K562 (cell line): ENCODE data around the gene HEG1.

Experiments
- ATF7 ChIP-seq: fragments of 450-650 bp; IDR thresholded peaks from 2 replicates; pipeline ENCODE4 v1.7.1; 2014; ENCODE audit warnings: mild to moderate bottlenecking, moderate library complexity
- RAD21 ChIP-seq, 2 experiments: fragments of 250-450 bp in 1 of 2; fragments of 450-650 bp in 1 of 2; sonication (Bioruptor Pico) in 1 of 2; formaldehyde crosslinking in 1 of 2; IDR thresholded peaks in 1 of 2; conservative IDR thresholded peaks in 1 of 2; 2 replicates each; pipeline versions ENCODE4 v1.4.0 to v1.8.0; 2020 to 2022; ENCODE audit warnings: mild to moderate bottlenecking in 2 of 2, moderate library complexity in 1 of 2
- RFX5 ChIP-seq: IDR thresholded peaks from 2 replicates; pipeline ENCODE4 v1.6.1; 2011; ENCODE audit warnings: low read depth, mild to moderate bottlenecking, improper control_type of control experiment, low read length
- TCF7L2 ChIP-seq: fragments of 150-350 bp; IDR thresholded peaks from 2 replicates; pipeline ENCODE4 v1.6.1; 2016; ENCODE audit warnings: low read depth, mild to moderate bottlenecking, low read length, moderate library complexity
- ZFP30 ChIP-seq: fragments of 250-450 bp; sonication (Bioruptor Pico); IDR thresholded peaks from 2 replicates; pipeline ENCODE4 v1.8.0; 2022; ENCODE audit warnings: moderate library complexity, mild to moderate bottlenecking, inconsistent platforms, borderline replicate concordance
- ZNF12 ChIP-seq: sonication (generic); formaldehyde crosslinking; IDR thresholded peaks from 2 replicates; pipeline ENCODE4 v1.4.0; 2020; ENCODE audit warnings: mild to moderate bottlenecking, missing genetic modification reagents
- ZNF232 ChIP-seq: sonication (generic); formaldehyde crosslinking; IDR thresholded peaks from 2 replicates; pipeline ENCODE4 v1.8.0; 2022; ENCODE audit warnings: mild to moderate bottlenecking, missing genetic modification reagents
- ZSCAN29 ChIP-seq: fragments of 450-650 bp; IDR thresholded peaks from 2 replicates; pipeline ENCODE4 v1.6.1; 2017
- TF ChIP-seq, protein P1 (sequence below): sonication (generic); formaldehyde crosslinking; IDR thresholded peaks from 2 replicates; pipeline ENCODE4 v1.8.0; 2022; ENCODE audit warnings: mild to moderate bottlenecking, missing genetic modification reagents
- TF ChIP-seq, protein P2 (sequence below), 3 experiments: IDR thresholded peaks in 2 of 3; conservative IDR thresholded peaks in 1 of 3; 2 replicates each; pipeline ENCODE4 v1.5.1; 2011 to 2012; ENCODE audit warnings: low read length in 3 of 3, mild to moderate bottlenecking in 3 of 3, control low read depth in 2 of 3, improper control_type of control experiment in 1 of 3, inconsistent platforms in 1 of 3, low read depth in 1 of 3, mixed read lengths in 1 of 3, moderate library complexity in 1 of 3; ENCODE audit not compliant: insufficient read depth in 2 of 3
- TF ChIP-seq, protein P3 (sequence below): sonication (generic); formaldehyde crosslinking; IDR thresholded peaks from 2 replicates; pipeline ENCODE4 v1.9.0; 2022; ENCODE audit warnings: mild to moderate bottlenecking, missing genetic modification reagents

DNA sequence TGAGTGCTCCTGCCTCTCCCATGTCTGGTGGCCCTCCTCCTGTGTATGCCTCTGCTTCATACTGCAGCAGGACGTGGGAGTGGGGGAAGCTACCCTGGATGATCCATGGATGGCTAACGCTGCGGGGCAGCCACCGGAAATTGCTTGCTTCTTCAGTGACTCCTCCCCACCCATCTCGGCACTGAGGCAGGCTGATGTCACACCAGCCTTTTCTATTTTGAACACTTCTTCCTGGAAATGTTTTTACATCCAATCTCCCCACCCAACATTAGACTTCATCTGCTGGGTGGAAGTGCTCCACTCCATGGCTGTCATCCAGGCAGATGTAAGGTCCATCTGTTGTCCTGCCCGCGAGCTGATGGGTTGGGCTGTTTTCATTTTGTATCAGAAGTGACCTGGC lies 62.3 kb downstream of the HEG1 start:
- TF ChIP-seq ZSCAN29 (no peak), RAD21 (CRISPR knock-in tag; conservative IDR thresholded peaks at IDR 0.05 in 1 of 2, IDR thresholded peaks at IDR 0.05 in 1 of 2) (no peak), ZNF12 (CRISPR knock-in tag) (no peak), ZFP30 (no peak), ZNF232 (CRISPR knock-in tag) (no peak), ATF7 (no peak), RFX5 (no peak), TCF7L2 (no peak)
- TF ChIP-seq, protein P1, sequence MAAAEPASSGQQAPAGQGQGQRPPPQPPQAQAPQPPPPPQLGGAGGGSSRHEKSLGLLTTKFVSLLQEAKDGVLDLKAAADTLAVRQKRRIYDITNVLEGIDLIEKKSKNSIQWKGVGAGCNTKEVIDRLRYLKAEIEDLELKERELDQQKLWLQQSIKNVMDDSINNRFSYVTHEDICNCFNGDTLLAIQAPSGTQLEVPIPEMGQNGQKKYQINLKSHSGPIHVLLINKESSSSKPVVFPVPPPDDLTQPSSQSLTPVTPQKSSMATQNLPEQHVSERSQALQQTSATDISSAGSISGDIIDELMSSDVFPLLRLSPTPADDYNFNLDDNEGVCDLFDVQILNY (CRISPR knock-in tag), result no peak
- TF ChIP-seq, protein P2, sequence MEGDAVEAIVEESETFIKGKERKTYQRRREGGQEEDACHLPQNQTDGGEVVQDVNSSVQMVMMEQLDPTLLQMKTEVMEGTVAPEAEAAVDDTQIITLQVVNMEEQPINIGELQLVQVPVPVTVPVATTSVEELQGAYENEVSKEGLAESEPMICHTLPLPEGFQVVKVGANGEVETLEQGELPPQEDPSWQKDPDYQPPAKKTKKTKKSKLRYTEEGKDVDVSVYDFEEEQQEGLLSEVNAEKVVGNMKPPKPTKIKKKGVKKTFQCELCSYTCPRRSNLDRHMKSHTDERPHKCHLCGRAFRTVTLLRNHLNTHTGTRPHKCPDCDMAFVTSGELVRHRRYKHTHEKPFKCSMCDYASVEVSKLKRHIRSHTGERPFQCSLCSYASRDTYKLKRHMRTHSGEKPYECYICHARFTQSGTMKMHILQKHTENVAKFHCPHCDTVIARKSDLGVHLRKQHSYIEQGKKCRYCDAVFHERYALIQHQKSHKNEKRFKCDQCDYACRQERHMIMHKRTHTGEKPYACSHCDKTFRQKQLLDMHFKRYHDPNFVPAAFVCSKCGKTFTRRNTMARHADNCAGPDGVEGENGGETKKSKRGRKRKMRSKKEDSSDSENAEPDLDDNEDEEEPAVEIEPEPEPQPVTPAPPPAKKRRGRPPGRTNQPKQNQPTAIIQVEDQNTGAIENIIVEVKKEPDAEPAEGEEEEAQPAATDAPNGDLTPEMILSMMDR (IDR thresholded peaks at IDR 0.05 in 2 of 3, conservative IDR thresholded peaks at IDR 0.05 in 1 of 3; ENCODE audit: insufficient read depth in 2 of 3, low read depth in 1 of 3, low read length in 3 of 3), result no peak
- TF ChIP-seq, protein P3, sequence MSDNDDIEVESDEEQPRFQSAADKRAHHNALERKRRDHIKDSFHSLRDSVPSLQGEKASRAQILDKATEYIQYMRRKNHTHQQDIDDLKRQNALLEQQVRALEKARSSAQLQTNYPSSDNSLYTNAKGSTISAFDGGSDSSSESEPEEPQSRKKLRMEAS (CRISPR knock-in tag), result no peak
